Heart right ventricle (tissue), 16 donors: ENCODE results near the gene TSKU. TPM values are rescaled to one million over a fixed set of nuclear protein-coding genes. Genes with fewer than 3 reads are reported as not detected.

Experiments
- ATAC-seq, 8 donors: fragments of 200-7000 bp; cut with Tn5 transposase; one replicate each; pipeline ENCODE4 v1.9.1; 2020; ENCODE audit warnings: mild to moderate bottlenecking in 8 of 8, moderate library complexity in 8 of 8, moderate number of reproducible peaks in 1 of 8
- DNase-seq, 2 donors: peaks; one replicate each; pipeline ENCODE4 v3.0.0-alpha.2; 2020
- H3K27ac ChIP-seq, 10 donors: fragments of 200-600 bp; sonication (generic) in 2 of 10; one replicate each; pipeline versions ENCODE4 v1.5.0 to v1.8.0; 2020 to 2022; ENCODE audit warnings: mild to moderate bottlenecking in 3 of 10
- H3K27me3 ChIP-seq, 7 donors: fragments of 200-600 bp; one replicate each; pipeline ENCODE4 v1.8.0; 2021 to 2022; ENCODE audit warnings: mild to moderate bottlenecking in 2 of 7
- H3K36me3 ChIP-seq, 9 donors: fragments of 200-600 bp; sonication (generic) in 1 of 9; one replicate each; pipeline versions ENCODE4 v1.5.0 to v1.8.0; 2020 to 2022; ENCODE audit warnings: mild to moderate bottlenecking in 2 of 9
- H3K4me1 ChIP-seq, 9 donors: fragments of 200-600 bp; sonication (generic) in 1 of 9; one replicate each; pipeline versions ENCODE4 v1.5.0 to v1.8.0; 2020 to 2022; ENCODE audit warnings: mild to moderate bottlenecking in 4 of 9
- H3K4me3 ChIP-seq, 10 donors: fragments of 200-600 bp; sonication (generic) in 2 of 10; one replicate each; pipeline versions ENCODE4 v1.5.0 to v1.8.0; 2020 to 2022; ENCODE audit warnings: mild to moderate bottlenecking in 7 of 10, moderate library complexity in 2 of 10
- H3K9me3 ChIP-seq, 11 donors: fragments of 200-600 bp in 10 of 11; sonication (generic) in 2 of 11; one replicate each; pipeline versions ENCODE4 v1.5.0 to v1.8.0; 2013 to 2022; ENCODE audit warnings: mild to moderate bottlenecking in 2 of 11, control low read depth in 1 of 11, moderate library complexity in 1 of 11
- CTCF ChIP-seq, 9 donors: fragments of 200-600 bp; sonication (generic) in 2 of 9; IDR thresholded peaks; one replicate each; pipeline versions ENCODE4 v1.5.0 to v1.8.0; 2021 to 2022; ENCODE audit warnings: antibody characterized with exemption in 9 of 9, mild to moderate bottlenecking in 5 of 9, moderate library complexity in 1 of 9
- WGBS, 2 donors: extraction: QIAGEN DNeasy Blood & Tissue Kit; methylation state at CpG; one replicate each; pipeline ENCODE4 v1.1.7; 2013; ENCODE audit warnings: inconsistent platforms in 1 of 2; 5-methylcytosine and 5-hydroxymethylcytosine counted together
- intact Hi-C, 10 donors: fragments of 100-400 bp; cut with DNase I; formaldehyde crosslinking; loops; one replicate each; pipeline versions ENCODE4 v1.11.1 to v1.14.2; 2022
- polyA plus RNA-seq, 2 donors: library from polyadenylated mRNA; stranded (reverse); fragments of 200-250 nt; gene quantifications; one replicate each; pipeline ENCODE4 v1.2.3, GENCODE V29; 2013
- total RNA-seq, 10 donors: library from RNA; stranded (reverse); fragmentation: NEBNext Ultra II Directional in 3 of 10; extraction: Animal tissue kit (Norgen Biotek cat#: 25700) in 3 of 10; gene quantifications; one replicate each; pipeline versions ENCODE4 v1.2.1 to v1.2.4, GENCODE V29; 2021 to 2023
- donor health status: Arrhythmogenic right ventricular cardiomyopathy.
- donor health status: ischemic (EF 13 %, LVEDD 7.1; RV severe dilation, severe dysfunction).
- donor health status: healthy with polysubstance abuse.
- donor health status: DM: no; HTN: yes; CAD: no.
- donor health status: DM: no; HTN: no; CAD: no.
- donor health status: ischemic (EF 25% LVEDD 6.9; RV normal size, moderate dysfunction).
- donor health status: ischemic (EF 25% LVEDD 5.7; RV mildly dilated, moderate dysfunction).
- donor health status: healthy.
- donor health status: DM: yes; HTN: yes; CAD: no.
- donor health status: Ischemic cardiomyopathy.
- donor health status: ischemic (EF 35%, LVEDD 5.7; RV mildly dilated, moderate dysfunction).
- donor health status: nonischemic (EF 11% LVEDD 7.7; RV severe dilation, severe dysfunction).
- donor health status: DM: yes; HTN: yes; CAD: no.
- donor health status: PGD.
- donor health status: ischemic (EF 29% LVEDD 5.4; RV normal size, mild dysfunction).
- donor health status: nonischemic (EF 23%, LVEDD 6.1; RV moderate dilation, normal function).

TSKU gene
- total and polyA plus RNA-seq, 12 donors, result 3.0 to 21.9 (median 6.8) TPM

GRCh38 chr11:76783896-76784813, 999 bp downstream of the TSKU start:
- peak overlapping the region; percentile 73 to 96 (median 88) for H3K4me3 ChIP-seq
- DNase-seq (peak; percentile 46 to 61), ATAC-seq (peak; percentile 13 to 56 (median 40))
- no peaks in the 10 kb centered on the region for H3K36me3 ChIP-seq
- no peak for TF ChIP-seq CTCF (IDR thresholded peaks at IDR 0.05)
- peak overlapping the region; percentile 75 to 97 (median 90) for H3K27ac ChIP-seq
- intact Hi-C loops, result no loop called here
- WGBS, 2 donors, result 2% methylated on average over 65 of the region's 65 CpGs
- H3K9me3 ChIP-seq, result no peaks in the 10 kb centered on the region
- H3K4me1 ChIP-seq, result peaks cover 6 to 88% (median 54%) of the 10 kb centered on the region in 9 donors
- peaks cover 0 to 50% (median 0%) of the 10 kb centered on the region in 7 donors for H3K27me3 ChIP-seq

- H3K4me1 ChIP-seq, result peaks cover 6 to 93% (median 56%) of the 10 kb centered on the region in 9 donors
- H3K27ac ChIP-seq, result peak overlapping the region in 6 of 10 donors; percentile 1 to 97 (median 52)
- WGBS, 2 donors, result 78 to 83% methylated on average over 6 of the region's 6 CpGs
- no peak for DNase-seq
- H3K4me3 ChIP-seq, result peak overlapping the region in 6 of 10 donors; percentile 73 to 96 (median 88)
- no peak for TF ChIP-seq CTCF (IDR thresholded peaks at IDR 0.05)
- H3K9me3 ChIP-seq, result peaks cover 0 to 2% (median 0%) of the 10 kb centered on the region in 11 donors
- H3K27me3 ChIP-seq, result peaks cover 0 to 50% (median 0%) of the 10 kb centered on the region in 7 donors
- H3K36me3 ChIP-seq, result no peaks in the 10 kb centered on the region
- intact Hi-C loops, result loop anchor here in 2 of 10 donors (5.0 kb wide), 2 partner anchors 33 to 38 kb away; no protein-coding TSS in a partner anchor
- ATAC-seq, result no peak
Measured at GRCh38 chr11:76785513-76785912, 2.4 kb downstream of the TSKU start.

GRCh38 chr11:76786016-76786415, 2.9 kb downstream of the TSKU start:
- Histone ChIP-seq H3K4me3 (peak overlapping the region in 1 of 10 donors; percentile 3), H3K9me3 (peaks cover 0 to 7% (median 0%) of the 10 kb centered on the region in 11 donors), H3K36me3 (no peaks in the 10 kb centered on the region), H3K27me3 (peaks cover 0 to 50% (median 0%) of the 10 kb centered on the region in 7 donors), H3K4me1 (peaks cover 6 to 88% (median 56%) of the 10 kb centered on the region in 9 donors), H3K27ac (peak overlapping the region in 1 of 10 donors; percentile 94)
- DNase-seq (no peak), ATAC-seq (no peak)
- no peak for TF ChIP-seq CTCF (IDR thresholded peaks at IDR 0.05)
- 85 to 87% methylated on average over 6 of the region's 6 CpGs for WGBS, 2 donors
- intact Hi-C loops, result loop anchor here in 2 of 10 donors (5.0 kb wide), 2 partner anchors 34 to 39 kb away; no protein-coding TSS in a partner anchor

GRCh38 chr11:76786441-76787014, 3.4 kb downstream of the TSKU start:
- ATAC-seq (no peak), DNase-seq (no peak)
- peaks cover 0 to 9% (median 0%) of the 10 kb centered on the region in 11 donors for H3K9me3 ChIP-seq
- peak overlapping the region in 1 of 10 donors; percentile 94 for H3K27ac ChIP-seq
- H3K36me3 ChIP-seq, result no peaks in the 10 kb centered on the region
- H3K4me1 ChIP-seq, result peaks cover 6 to 84% (median 51%) of the 10 kb centered on the region in 9 donors
- 60 to 67% methylated on average over 4 of the region's 4 CpGs for WGBS, 2 donors
- intact Hi-C loops, result loop anchor here in 2 of 10 donors (5.0 kb wide), 2 partner anchors 34 to 39 kb away; no protein-coding TSS in a partner anchor
- TF ChIP-seq CTCF (IDR thresholded peaks at IDR 0.05), result no peak
- no peak overlapping the region for H3K4me3 ChIP-seq
- peaks cover 0 to 47% (median 0%) of the 10 kb centered on the region in 7 donors for H3K27me3 ChIP-seq
